Nephron (organoid): Measurements from ENCODE around the gene VMP1.
A peak's percentile ranks its signal among the peaks of the same experiment; 100 is the strongest.
"Not testable (repeated sequence)": the region's sequence is repeated elsewhere in the genome, so short reads cannot be mapped to it uniquely, and the experiment has no call there.

Source experiments
- H3K27ac Mint-ChIP-seq, 3 experiments: 2 replicates each; pipeline ENCODE4 v1.8.0; 2020; ENCODE audit warnings: mixed read lengths in 3 of 3, mild to moderate bottlenecking in 2 of 3, moderate library complexity in 1 of 3
- H3K27me3 Mint-ChIP-seq: 2 replicates; pipeline ENCODE4 v1.8.0; 2021; ENCODE audit warnings: low read depth, mild to moderate bottlenecking, moderate library complexity, mixed read lengths
- H3K36me3 Mint-ChIP-seq: 2 replicates; pipeline ENCODE4 v1.8.0; 2020; ENCODE audit warnings: low read depth, mixed read lengths
- H3K4me1 Mint-ChIP-seq: 2 replicates; pipeline ENCODE4 v1.8.0; 2020; ENCODE audit warnings: mixed read lengths
- H3K4me3 Mint-ChIP-seq, 3 experiments: 2 replicates each; pipeline ENCODE4 v1.8.0; 2020; ENCODE audit warnings: mild to moderate bottlenecking in 3 of 3, mixed read lengths in 3 of 3, moderate library complexity in 2 of 3
- H3K9me3 Mint-ChIP-seq: 2 replicates; pipeline ENCODE4 v1.8.0; 2020; ENCODE audit warnings: mixed read lengths
- CTCF ChIP-seq, 3 experiments: fragments of 200-600 bp; sonication (generic); IDR thresholded peaks; one replicate each; pipeline ENCODE4 v1.5.0; 2021; ENCODE audit warnings: antibody characterized with exemption in 3 of 3; ENCODE audit not compliant: unreplicated experiment in 3 of 3

VMP1 gene

GRCh38 chr17:59751955-59752413 lies 44.5 kb downstream of the VMP1 start:
- Mint-ChIP-seq H3K4me3 (no peak overlapping the region), H3K36me3 (peaks cover 2% of the 10 kb centered on the region), H3K27ac (no peak overlapping the region), H3K9me3 (no peaks in the 10 kb centered on the region), H3K4me1 (peaks cover 24% of the 10 kb centered on the region), H3K27me3 (no peaks in the 10 kb centered on the region)
- no peak for TF ChIP-seq CTCF (IDR thresholded peaks at IDR 0.05; ENCODE audit: unreplicated experiment in 3 of 3)

- Mint-ChIP-seq H3K27me3 (no peaks in the 10 kb centered on the region), H3K9me3 (no peaks in the 10 kb centered on the region), H3K4me1 (peaks cover 24% of the 10 kb centered on the region), H3K4me3 (no peak overlapping the region), H3K36me3 (peaks cover 1% of the 10 kb centered on the region), H3K27ac (no peak overlapping the region)
- TF ChIP-seq CTCF (IDR thresholded peaks at IDR 0.05; ENCODE audit: unreplicated experiment in 3 of 3): no peak
Measured at GRCh38 chr17:59752446-59752845, 45.0 kb downstream of the VMP1 start.

GRCh38 chr17:59752922-59753321 lies 45.5 kb downstream of the VMP1 start:
- Mint-ChIP-seq H3K36me3 (peaks cover 4% of the 10 kb centered on the region), H3K9me3 (no peaks in the 10 kb centered on the region), H3K4me1 (peaks cover 24% of the 10 kb centered on the region), H3K27me3 (no peaks in the 10 kb centered on the region), H3K4me3 (no peak overlapping the region), H3K27ac (no peak overlapping the region)
- TF ChIP-seq CTCF (IDR thresholded peaks at IDR 0.05; ENCODE audit: unreplicated experiment in 3 of 3): no peak

- peak; percentile 68 to 78 (median 73) for TF ChIP-seq CTCF (IDR thresholded peaks at IDR 0.05; ENCODE audit: unreplicated experiment in 3 of 3)
- H3K4me3 Mint-ChIP-seq: peak overlapping the region in 2 of 3 experiments; percentile 34 to 52
- H3K9me3 Mint-ChIP-seq: no peaks in the 10 kb centered on the region
- peaks cover 8% of the 10 kb centered on the region for H3K36me3 Mint-ChIP-seq
- H3K4me1 Mint-ChIP-seq: peaks cover 24% of the 10 kb centered on the region
- peak overlapping the region; percentile 85 to 94 (median 87) for H3K27ac Mint-ChIP-seq
- H3K27me3 Mint-ChIP-seq: no peaks in the 10 kb centered on the region
Measured at GRCh38 chr17:59753522-59754467, 46.3 kb downstream of the VMP1 start.

GRCh38 chr17:59754552-59754951 lies 47.1 kb downstream of the VMP1 start:
- no peak for TF ChIP-seq CTCF (IDR thresholded peaks at IDR 0.05; ENCODE audit: unreplicated experiment in 3 of 3)
- Mint-ChIP-seq H3K4me3 (peak overlapping the region in 2 of 3 experiments; percentile 8 to 26), H3K27ac (peak overlapping the region; percentile 82 to 85 (median 83)), H3K4me1 (peaks cover 24% of the 10 kb centered on the region), H3K36me3 (peaks cover 13% of the 10 kb centered on the region), H3K27me3 (no peaks in the 10 kb centered on the region), H3K9me3 (peaks cover 3% of the 10 kb centered on the region)

GRCh38 chr17:59755069-59755468 lies 47.6 kb downstream of the VMP1 start:
- H3K27me3 Mint-ChIP-seq, H3K9me3 Mint-ChIP-seq, H3K4me3 Mint-ChIP-seq: not testable (repeated sequence)
- peaks cover 24% of the 10 kb centered on the region for H3K4me1 Mint-ChIP-seq
- H3K27ac Mint-ChIP-seq: peak overlapping the region; percentile 82 to 95 (median 94)
- H3K36me3 Mint-ChIP-seq: peaks cover 18% of the 10 kb centered on the region
